Activated CD4-positive, alpha-beta T cell treated with anti-CD3 and anti-CD28 coated beads for 4 hours (primary cell): Measurements from ENCODE around the gene SLC35E1.

Experiments
- DNase-seq, 2 donors: peaks; one replicate each; pipeline ENCODE4 v3.0.0-alpha.2; 2020

Gene SLC35E1

GRCh38 chr19:16542045-16542909 is 29.9 kb downstream of the SLC35E1 start, which contains the start of gene CHERP:
Gene CHERP, minus strand, starts transcription at chr19:16542437. Its CDS starts 59 bp downstream, at chr19:16542378.
- peak; percentile 93 for DNase-seq

- DNase-seq = peak in 1 of 2 donors; percentile 9
These were observed 30.6 kb downstream of the SLC35E1 start for GRCh38 chr19:16541526-16542044.

- DNase-seq = no peak
These were observed 31.3 kb downstream of the SLC35E1 start for GRCh38 chr19:16540948-16541347.

- no peak for DNase-seq
These were observed 35.1 kb downstream of the SLC35E1 start for GRCh38 chr19:16537111-16537510.

- no peak for DNase-seq
These were observed 36.1 kb downstream of the SLC35E1 start for GRCh38 chr19:16536130-16536529.

GRCh38 chr19:16535381-16535780 is 36.8 kb downstream of the SLC35E1 start:
- DNase-seq = no peak

- DNase-seq = no peak
These were observed 39.6 kb downstream of the SLC35E1 start for GRCh38 chr19:16532440-16533234.

GRCh38 chr19:16531380-16531669 is 40.9 kb downstream of the SLC35E1 start:
- no peak for DNase-seq

- no peak for DNase-seq
These were observed 41.5 kb downstream of the SLC35E1 start for GRCh38 chr19:16530540-16531379.

- DNase-seq = no peak
These were observed 42.6 kb downstream of the SLC35E1 start for GRCh38 chr19:16529466-16530144.

GRCh38 chr19:16527971-16528521 is 44.2 kb downstream of the SLC35E1 start:
- peak; percentile 22 to 39 for DNase-seq

GRCh38 chr19:16527334-16527935 is 44.8 kb downstream of the SLC35E1 start:
- DNase-seq = no peak

- DNase-seq = no peak
These were observed 46.3 kb downstream of the SLC35E1 start for GRCh38 chr19:16525751-16526481.

GRCh38 chr19:16524991-16525734 is 47.1 kb downstream of the SLC35E1 start:
- no peak for DNase-seq

- DNase-seq = no peak
These were observed 49.4 kb downstream of the SLC35E1 start for GRCh38 chr19:16522559-16523377.

GRCh38 chr19:16521715-16522289 is 50.4 kb downstream of the SLC35E1 start:
- DNase-seq = no peak

- no peak for DNase-seq
These were observed 51.1 kb downstream of the SLC35E1 start for GRCh38 chr19:16520986-16521624.
